ENCODE measurements around the gene HTRA2. TPM values are rescaled to one million over a fixed set of nuclear protein-coding genes. Genes with fewer than 3 reads are reported as not detected.

The HTRA2 gene
- total and polyA plus RNA-seq, 9 of the 15 experiments (the other 6 are each of a cell fraction or from before 2014, with no cell fraction given), result 54.2 to 71.2 (median 65.8) TPM

DNA sequence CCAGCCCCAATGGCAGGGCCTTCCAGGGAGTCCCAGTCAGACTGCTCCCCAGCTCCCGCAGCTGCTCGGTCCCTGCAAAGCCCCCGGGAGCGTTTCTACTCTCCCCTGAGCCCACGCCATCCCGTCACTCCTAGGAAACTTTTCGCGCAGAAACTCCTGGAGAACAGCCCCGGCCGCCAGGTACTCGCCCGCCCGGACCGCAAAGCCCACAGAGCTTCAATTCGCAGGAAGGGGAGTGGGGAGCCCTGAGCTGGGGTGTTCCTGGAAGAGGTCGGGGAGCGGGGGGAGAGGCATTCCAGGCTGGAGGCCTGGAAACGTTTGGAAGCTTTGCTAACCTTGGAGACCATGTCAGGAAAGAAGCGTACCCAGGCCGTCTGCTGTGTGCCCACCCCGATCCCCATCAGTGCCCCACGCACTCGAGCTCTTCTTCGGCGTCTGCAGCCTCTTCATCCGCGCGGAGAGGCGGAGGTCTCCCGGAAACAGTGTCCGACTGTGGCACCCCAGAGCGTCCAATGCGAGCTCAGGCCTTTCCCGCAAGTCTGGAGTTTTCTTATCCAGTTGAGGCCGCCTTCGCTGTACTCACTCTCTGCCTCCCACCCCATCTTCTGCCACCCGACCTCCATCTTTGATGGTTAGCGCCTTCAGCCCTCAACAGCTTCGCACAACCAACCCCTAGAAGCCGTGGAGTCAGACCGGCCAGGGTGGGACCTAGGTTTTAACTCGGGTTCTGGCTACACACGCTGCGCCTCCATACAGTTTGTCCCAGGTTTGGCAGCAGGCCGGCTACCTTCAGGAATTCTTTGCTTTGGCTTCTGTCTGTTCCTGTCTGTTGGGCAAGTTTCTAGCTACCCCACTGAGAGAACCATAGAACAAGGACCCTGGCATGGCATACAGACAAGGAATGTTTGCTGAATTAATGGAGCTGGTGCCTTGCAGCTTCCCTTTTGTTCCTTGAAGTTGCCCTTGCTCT is 25.9 kb upstream of the HTRA2 start (continued):
- TF ChIP-seq NFE2L1 (tag; IDR thresholded peaks at IDR 0.05; ENCODE audit: borderline replicate concordance, low read depth) (no peak), RB1 (IDR thresholded peaks at IDR 0.05; ENCODE audit: low read depth) (peak; percentile 17; the same call in 1 of the 2 replicates), ARID1B (IDR thresholded peaks at IDR 0.05) (0 out of 2 replicates have a peak, but pooled peaks have one; percentile 5), ZFX (CRISPR knock-in tag; IDR thresholded peaks at IDR 0.05) (peak; percentile 67; the same call in 1 of the 2 replicates), CBX1 (IDR thresholded peaks at IDR 0.05; ENCODE audit: low read depth) (no peak), SRF (CRISPR knock-in tag; IDR thresholded peaks at IDR 0.05) (0 out of 4 replicates have a peak, but pooled peaks of 1 of the 2 experiments have one; percentile 3), PCBP1 (IDR thresholded peaks at IDR 0.05; ENCODE audit: low read depth, low read length, poor library complexity, severe bottlenecking) (peak; percentile 63), ZNF134 (CRISPR knock-in tag; conservative IDR thresholded peaks at IDR 0.05) (no peak), CREB1 (IDR thresholded peaks at IDR 0.05) (no peak), CREB1 (CRISPR knock-in tag; IDR thresholded peaks at IDR 0.05) (peak; percentile 9; the same call in 1 of the 2 replicates), RBM22 (IDR thresholded peaks at IDR 0.05; ENCODE audit: low read depth, low read length, poor library complexity, severe bottlenecking) (no peak), SIN3A (IDR thresholded peaks at IDR 0.05; ENCODE audit: borderline replicate concordance in 2 of 2, control insufficient read depth in 1 of 2, low read depth in 2 of 2, low read length in 2 of 2) (peak in 1 of 2 experiments; percentile 19; a peak in 1 of 4 replicates), RBM15 (IDR thresholded peaks at IDR 0.05; ENCODE audit: insufficient read depth, low read length) (no peak), ZNF24 (IDR thresholded peaks at IDR 0.05) (no peak), TBP (optimal IDR thresholded peaks at IDR 0.05; ENCODE audit: low read depth, low read length) (no peak), ZNF143 (CRISPR knock-in tag; IDR thresholded peaks at IDR 0.05) (no peak)
- TF ChIP-seq, protein P1, sequence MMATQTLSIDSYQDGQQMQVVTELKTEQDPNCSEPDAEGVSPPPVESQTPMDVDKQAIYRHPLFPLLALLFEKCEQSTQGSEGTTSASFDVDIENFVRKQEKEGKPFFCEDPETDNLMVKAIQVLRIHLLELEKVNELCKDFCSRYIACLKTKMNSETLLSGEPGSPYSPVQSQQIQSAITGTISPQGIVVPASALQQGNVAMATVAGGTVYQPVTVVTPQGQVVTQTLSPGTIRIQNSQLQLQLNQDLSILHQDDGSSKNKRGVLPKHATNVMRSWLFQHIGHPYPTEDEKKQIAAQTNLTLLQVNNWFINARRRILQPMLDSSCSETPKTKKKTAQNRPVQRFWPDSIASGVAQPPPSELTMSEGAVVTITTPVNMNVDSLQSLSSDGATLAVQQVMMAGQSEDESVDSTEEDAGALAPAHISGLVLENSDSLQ (IDR thresholded peaks at IDR 0.05), result peak; percentile 3
- TF ChIP-seq, protein P2, sequence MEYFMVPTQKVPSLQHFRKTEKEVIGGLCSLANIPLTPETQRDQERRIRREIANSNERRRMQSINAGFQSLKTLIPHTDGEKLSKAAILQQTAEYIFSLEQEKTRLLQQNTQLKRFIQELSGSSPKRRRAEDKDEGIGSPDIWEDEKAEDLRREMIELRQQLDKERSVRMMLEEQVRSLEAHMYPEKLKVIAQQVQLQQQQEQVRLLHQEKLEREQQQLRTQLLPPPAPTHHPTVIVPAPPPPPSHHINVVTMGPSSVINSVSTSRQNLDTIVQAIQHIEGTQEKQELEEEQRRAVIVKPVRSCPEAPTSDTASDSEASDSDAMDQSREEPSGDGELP (CRISPR knock-in tag; IDR thresholded peaks at IDR 0.05; ENCODE audit: borderline replicate concordance), result no peak; the same call in 1 of the 2 replicates
- TF ChIP-seq, protein P3, sequence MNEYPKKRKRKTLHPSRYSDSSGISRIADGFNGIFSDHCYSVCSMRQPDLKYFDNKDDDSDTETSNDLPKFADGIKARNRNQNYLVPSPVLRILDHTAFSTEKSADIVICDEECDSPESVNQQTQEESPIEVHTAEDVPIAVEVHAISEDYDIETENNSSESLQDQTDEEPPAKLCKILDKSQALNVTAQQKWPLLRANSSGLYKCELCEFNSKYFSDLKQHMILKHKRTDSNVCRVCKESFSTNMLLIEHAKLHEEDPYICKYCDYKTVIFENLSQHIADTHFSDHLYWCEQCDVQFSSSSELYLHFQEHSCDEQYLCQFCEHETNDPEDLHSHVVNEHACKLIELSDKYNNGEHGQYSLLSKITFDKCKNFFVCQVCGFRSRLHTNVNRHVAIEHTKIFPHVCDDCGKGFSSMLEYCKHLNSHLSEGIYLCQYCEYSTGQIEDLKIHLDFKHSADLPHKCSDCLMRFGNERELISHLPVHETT (CRISPR knock-in tag; conservative IDR thresholded peaks at IDR 0.05 in 1 of 2, IDR thresholded peaks at IDR 0.05 in 1 of 2), result peak in 1 of 2 experiments; percentile 3; a peak in 1 of 4 replicates
- TF ChIP-seq, protein P4, sequence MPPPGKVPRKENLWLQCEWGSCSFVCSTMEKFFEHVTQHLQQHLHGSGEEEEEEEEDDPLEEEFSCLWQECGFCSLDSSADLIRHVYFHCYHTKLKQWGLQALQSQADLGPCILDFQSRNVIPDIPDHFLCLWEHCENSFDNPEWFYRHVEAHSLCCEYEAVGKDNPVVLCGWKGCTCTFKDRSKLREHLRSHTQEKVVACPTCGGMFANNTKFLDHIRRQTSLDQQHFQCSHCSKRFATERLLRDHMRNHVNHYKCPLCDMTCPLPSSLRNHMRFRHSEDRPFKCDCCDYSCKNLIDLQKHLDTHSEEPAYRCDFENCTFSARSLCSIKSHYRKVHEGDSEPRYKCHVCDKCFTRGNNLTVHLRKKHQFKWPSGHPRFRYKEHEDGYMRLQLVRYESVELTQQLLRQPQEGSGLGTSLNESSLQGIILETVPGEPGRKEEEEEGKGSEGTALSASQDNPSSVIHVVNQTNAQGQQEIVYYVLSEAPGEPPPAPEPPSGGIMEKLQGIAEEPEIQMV (tag; conservative IDR thresholded peaks at IDR 0.05; ENCODE audit: low read depth), result no peak

Data from K562 (cell line).